ENCODE measurements around the gene NNT. TPM values are rescaled to one million over a fixed set of nuclear protein-coding genes. Genes with fewer than 3 reads are reported as not detected.
"Not testable (repeated sequence)": the region's sequence is repeated elsewhere in the genome, so short reads cannot be mapped to it uniquely, and the experiment has no call there.

NNT gene
- total RNA-seq, 4 donors from 2014 or later: 52.0 to 91.1 (median 74.3) TPM

DNA sequence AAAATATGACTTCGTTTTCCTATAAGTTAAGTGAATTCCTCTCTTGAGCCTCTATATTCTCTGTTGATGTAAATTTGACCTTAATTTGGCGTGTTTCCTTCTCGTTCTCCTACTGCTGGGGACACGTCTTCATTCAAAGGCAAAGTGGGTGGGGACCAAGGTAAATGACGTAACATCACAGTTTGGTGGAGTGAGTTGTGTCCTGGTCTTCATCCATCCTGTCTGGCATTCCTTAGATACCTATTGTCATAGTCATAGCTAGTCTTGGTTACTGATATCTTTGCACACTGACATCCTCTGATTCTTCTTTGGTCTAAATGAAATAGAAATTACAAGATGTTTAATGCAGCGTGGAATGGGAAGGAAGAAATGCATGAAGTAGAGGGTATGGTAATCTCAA, 108.5 kb downstream of the NNT start:
- Histone ChIP-seq H3K27ac (no peak overlapping the region), H3K4me1 (no peaks in the 10 kb centered on the region), H3K4me3 (no peak overlapping the region), H3K36me3 (no peaks in the 10 kb centered on the region), H3K9me3 (no peaks in the 10 kb centered on the region), H3K27me3 (no peaks in the 10 kb centered on the region)
- TF ChIP-seq POLR2AphosphoS5 (IDR thresholded peaks at IDR 0.05): no peak
- TF ChIP-seq, protein P1, sequence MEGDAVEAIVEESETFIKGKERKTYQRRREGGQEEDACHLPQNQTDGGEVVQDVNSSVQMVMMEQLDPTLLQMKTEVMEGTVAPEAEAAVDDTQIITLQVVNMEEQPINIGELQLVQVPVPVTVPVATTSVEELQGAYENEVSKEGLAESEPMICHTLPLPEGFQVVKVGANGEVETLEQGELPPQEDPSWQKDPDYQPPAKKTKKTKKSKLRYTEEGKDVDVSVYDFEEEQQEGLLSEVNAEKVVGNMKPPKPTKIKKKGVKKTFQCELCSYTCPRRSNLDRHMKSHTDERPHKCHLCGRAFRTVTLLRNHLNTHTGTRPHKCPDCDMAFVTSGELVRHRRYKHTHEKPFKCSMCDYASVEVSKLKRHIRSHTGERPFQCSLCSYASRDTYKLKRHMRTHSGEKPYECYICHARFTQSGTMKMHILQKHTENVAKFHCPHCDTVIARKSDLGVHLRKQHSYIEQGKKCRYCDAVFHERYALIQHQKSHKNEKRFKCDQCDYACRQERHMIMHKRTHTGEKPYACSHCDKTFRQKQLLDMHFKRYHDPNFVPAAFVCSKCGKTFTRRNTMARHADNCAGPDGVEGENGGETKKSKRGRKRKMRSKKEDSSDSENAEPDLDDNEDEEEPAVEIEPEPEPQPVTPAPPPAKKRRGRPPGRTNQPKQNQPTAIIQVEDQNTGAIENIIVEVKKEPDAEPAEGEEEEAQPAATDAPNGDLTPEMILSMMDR (IDR thresholded peaks at IDR 0.05): no peak
- TF ChIP-seq EP300 (IDR thresholded peaks at IDR 0.05): no peak
- no peak for TF ChIP-seq POLR2A (IDR thresholded peaks at IDR 0.05)
- ATAC-seq: no peak
- 86 to 92% methylated on average over 5 to 6 of the region's 6 CpGs for WGBS, 2 donors (ENCODE audit: low coverage in 1 of 2)

DNA sequence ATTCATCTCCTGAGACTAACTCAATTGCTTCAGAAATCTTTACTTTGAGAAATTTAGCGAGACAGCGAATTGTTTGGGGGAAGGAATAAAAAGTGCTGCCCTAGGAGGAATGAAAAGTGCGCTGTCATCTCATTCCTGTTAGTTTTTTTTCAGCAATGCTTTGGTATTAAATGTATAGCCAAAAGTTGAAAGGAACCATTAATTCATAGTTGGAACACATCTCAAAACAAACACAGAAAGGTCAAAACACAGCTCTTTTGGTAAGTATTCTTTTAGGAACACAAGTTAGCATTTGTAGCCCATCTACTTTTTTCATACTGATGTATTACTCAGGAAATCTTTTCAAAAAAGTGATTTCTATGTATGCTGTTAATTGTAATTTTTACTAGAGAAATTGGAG, 109.1 kb downstream of the NNT start:
- Histone ChIP-seq H3K36me3 (no peaks in the 10 kb centered on the region), H3K4me3 (no peak overlapping the region), H3K27ac (no peak overlapping the region), H3K27me3 (no peaks in the 10 kb centered on the region), H3K9me3 (no peaks in the 10 kb centered on the region), H3K4me1 (no peaks in the 10 kb centered on the region)
- WGBS, 2 donors (ENCODE audit: low coverage in 1 of 2): 90 to 94% methylated on average over 3 of the region's 3 CpGs
- no peak for ATAC-seq
- TF ChIP-seq EP300 (IDR thresholded peaks at IDR 0.05) (no peak), POLR2AphosphoS5 (IDR thresholded peaks at IDR 0.05) (no peak), POLR2A (IDR thresholded peaks at IDR 0.05) (no peak)
- TF ChIP-seq, protein P1 (IDR thresholded peaks at IDR 0.05): no peak

DNA sequence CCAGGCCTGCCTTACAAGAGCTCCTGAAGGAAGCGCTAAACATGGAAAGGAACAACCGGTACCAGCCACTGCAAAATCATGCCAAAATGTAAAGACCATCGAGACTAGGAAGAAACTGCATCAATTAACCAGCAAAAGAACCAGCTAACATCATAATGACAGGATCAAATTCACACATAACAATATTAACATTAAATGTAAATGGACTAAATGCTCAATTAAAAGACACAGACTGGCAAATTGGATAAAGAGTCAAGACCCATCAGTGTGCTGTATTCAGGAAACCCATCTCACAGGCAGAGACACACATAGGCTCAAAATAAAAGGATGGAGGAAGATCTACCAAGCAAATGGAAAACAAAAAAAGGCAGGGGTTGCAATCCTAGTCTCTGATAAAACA, 116.8 kb downstream of the NNT start:
- ATAC-seq, H3K4me1 ChIP-seq, H3K27ac ChIP-seq, H3K9me3 ChIP-seq, H3K36me3 ChIP-seq, H3K27me3 ChIP-seq, H3K4me3 ChIP-seq: not testable (repeated sequence)
- WGBS, 2 donors (ENCODE audit: low coverage in 1 of 2): 82% methylated on average over 3 of the region's 3 CpGs; no CpG with 5 or more reads in 1 of the 2 donors

DNA sequence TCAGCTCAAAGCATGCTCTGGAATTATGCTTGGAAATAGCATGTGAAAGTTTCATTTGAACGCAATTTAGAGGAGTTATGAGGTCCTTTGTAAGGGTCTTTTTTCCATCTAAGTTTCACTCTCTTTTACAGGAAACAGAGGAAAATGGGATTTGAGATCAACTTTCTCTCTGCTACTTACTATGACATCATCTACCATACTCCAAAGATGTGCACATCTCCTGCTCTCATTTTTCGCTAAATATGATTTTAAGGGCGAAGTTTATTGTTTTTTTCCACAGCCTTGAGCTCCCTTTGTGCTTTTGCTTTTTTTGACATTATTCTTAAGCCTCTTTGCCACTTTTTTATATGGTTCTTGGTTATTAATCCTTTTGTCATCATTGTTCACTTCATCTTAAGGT, 125.6 kb downstream of the NNT start:
- Histone ChIP-seq H3K9me3 (no peaks in the 10 kb centered on the region), H3K4me3 (no peak overlapping the region), H3K4me1 (no peaks in the 10 kb centered on the region), H3K36me3 (no peaks in the 10 kb centered on the region), H3K27me3 (no peaks in the 10 kb centered on the region), H3K27ac (no peak overlapping the region)
- TF ChIP-seq, protein P1 (IDR thresholded peaks at IDR 0.05): no peak
- no peak for TF ChIP-seq POLR2A (IDR thresholded peaks at IDR 0.05)
- no peak for TF ChIP-seq POLR2AphosphoS5 (IDR thresholded peaks at IDR 0.05)
- TF ChIP-seq EP300 (IDR thresholded peaks at IDR 0.05): no peak
- 77 to 84% methylated on average over 3 of the region's 3 CpGs for WGBS, 2 donors (ENCODE audit: low coverage in 1 of 2)
- no peak for ATAC-seq

DNA sequence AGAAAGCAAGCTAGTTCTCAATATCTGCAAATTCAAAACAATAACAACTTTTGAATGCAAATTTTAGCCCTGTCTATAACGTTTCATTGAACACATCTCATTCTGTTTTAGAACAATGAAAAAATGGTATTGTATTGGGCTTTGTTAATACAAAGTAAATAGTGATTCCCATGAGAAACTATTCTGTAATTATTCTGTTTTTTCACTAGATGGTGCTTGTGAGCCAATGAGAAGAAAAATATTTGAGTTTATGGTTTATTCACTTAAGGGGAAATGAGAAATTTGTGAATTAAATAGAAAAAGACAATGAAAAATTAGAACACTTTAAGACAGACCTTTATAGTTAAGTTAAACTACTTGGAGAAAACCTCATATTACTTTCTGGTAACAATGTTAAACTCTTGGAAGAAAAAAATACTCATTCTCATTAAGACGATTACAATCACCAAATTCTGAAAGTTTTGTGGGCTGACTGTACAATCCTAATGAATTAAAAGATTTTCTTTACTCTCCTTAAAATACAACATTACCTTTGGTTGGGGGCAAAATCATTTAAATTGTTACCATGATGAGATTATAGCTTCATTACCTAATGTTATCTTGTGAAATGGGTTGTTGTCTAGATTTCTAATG, 127.0 kb downstream of the NNT start:
- ATAC-seq: no peak
- Histone ChIP-seq H3K27me3 (no peaks in the 10 kb centered on the region), H3K27ac (no peak overlapping the region), H3K9me3 (no peaks in the 10 kb centered on the region), H3K36me3 (no peaks in the 10 kb centered on the region), H3K4me1 (no peaks in the 10 kb centered on the region), H3K4me3 (no peak overlapping the region)
- WGBS, 2 donors (ENCODE audit: low coverage in 1 of 2): 24 to 35% methylated on average over 2 of the region's 2 CpGs
- no peak for TF ChIP-seq POLR2A (IDR thresholded peaks at IDR 0.05)
- TF ChIP-seq POLR2AphosphoS5 (IDR thresholded peaks at IDR 0.05): no peak
- TF ChIP-seq, protein P1 (IDR thresholded peaks at IDR 0.05): peak; percentile 40 to 59 (median 48)
- TF ChIP-seq EP300 (IDR thresholded peaks at IDR 0.05): no peak
